ENCODE data around the gene TMEM245.

TMEM245 gene

GRCh38 chr9:109100543-109101201 lies 19.1 kb downstream of the TMEM245 start:
- Histone ChIP-seq H3K4me2 (ENCODE audit: low read length) (no peak overlapping the region), H3K4me1 (ENCODE audit: control insufficient read depth, low read length) (peaks cover 18% of the 10 kb centered on the region)

GRCh38 chr9:109098960-109099308 lies 20.8 kb downstream of the TMEM245 start:
- Histone ChIP-seq H3K27me3 (ENCODE audit: control insufficient read depth, low read length) (no peaks in the 10 kb centered on the region), H3F3A (ENCODE audit: control insufficient read depth, insufficient read depth) (no peaks in the 10 kb centered on the region), H3K27ac (ENCODE audit: low read depth, low read length) (no peak overlapping the region), H3K4me1 (ENCODE audit: control insufficient read depth, low read length) (peaks cover 18% of the 10 kb centered on the region), H3K4me3 (ENCODE audit: low read length) (no peak overlapping the region), H3K79me2 (ENCODE audit: control insufficient read depth, low read length) (peaks cover 98% of the 10 kb centered on the region), H4K20me1 (ENCODE audit: control insufficient read depth, insufficient read depth, low read depth, low read length) (peaks cover 10% of the 10 kb centered on the region; the same call in 1 of the 2 replicates), H3K4me2 (ENCODE audit: low read length) (no peak overlapping the region), H3K9me3 (ENCODE audit: control insufficient read depth, insufficient read depth, low read length) (peaks cover 3% of the 10 kb centered on the region; the same call in 1 of the 2 replicates), H3K9me2 (replicated peaks; ENCODE audit: control insufficient read depth, low read length) (no peaks in the 10 kb centered on the region), H3K36me3 (ENCODE audit: control insufficient read depth, low read length) (peaks cover 83% of the 10 kb centered on the region)
- no peak for TF ChIP-seq EZH2phosphoT487 (IDR thresholded peaks at IDR 0.05; ENCODE audit: borderline replicate concordance, low read length)
- TF ChIP-seq CTCF (IDR thresholded peaks at IDR 0.05; ENCODE audit: low read depth, low read length, poor library complexity, severe bottlenecking) = no peak

More at GRCh38 chr9:109100543-109101201, 19.1 kb downstream of the TMEM245 start:
- Histone ChIP-seq H3K9me3 (ENCODE audit: control insufficient read depth, insufficient read depth, low read length) (peaks cover 3% of the 10 kb centered on the region; the same call in 1 of the 2 replicates), H3F3A (ENCODE audit: control insufficient read depth, insufficient read depth) (no peaks in the 10 kb centered on the region), H3K4me3 (ENCODE audit: low read length) (no peak overlapping the region), H4K20me1 (ENCODE audit: control insufficient read depth, insufficient read depth, low read depth, low read length) (peaks cover 10% of the 10 kb centered on the region; the same call in 1 of the 2 replicates), H3K27ac (ENCODE audit: low read depth, low read length) (no peak overlapping the region), H3K27me3 (ENCODE audit: control insufficient read depth, low read length) (no peaks in the 10 kb centered on the region), H3K36me3 (ENCODE audit: control insufficient read depth, low read length) (peaks cover 80% of the 10 kb centered on the region), H3K9me2 (replicated peaks; ENCODE audit: control insufficient read depth, low read length) (no peaks in the 10 kb centered on the region), H3K79me2 (ENCODE audit: control insufficient read depth, low read length) (peaks cover 98% of the 10 kb centered on the region)
- TF ChIP-seq CTCF (IDR thresholded peaks at IDR 0.05; ENCODE audit: low read depth, low read length, poor library complexity, severe bottlenecking) (no peak), EZH2phosphoT487 (IDR thresholded peaks at IDR 0.05; ENCODE audit: borderline replicate concordance, low read length) (no peak)

- no peaks in the 10 kb centered on the region for H3K9me2 ChIP-seq (replicated peaks; ENCODE audit: control insufficient read depth, low read length)
- TF ChIP-seq EZH2phosphoT487 (IDR thresholded peaks at IDR 0.05; ENCODE audit: borderline replicate concordance, low read length) (no peak), CTCF (IDR thresholded peaks at IDR 0.05; ENCODE audit: low read depth, low read length, poor library complexity, severe bottlenecking) (no peak)
- H3K4me3 ChIP-seq (ENCODE audit: low read length) = no peak overlapping the region
- H3K27ac ChIP-seq (ENCODE audit: low read depth, low read length) = no peak overlapping the region
- peaks cover 3% of the 10 kb centered on the region; the same call in 1 of the 2 replicates for H3K9me3 ChIP-seq (ENCODE audit: control insufficient read depth, insufficient read depth, low read length)
- peaks cover 83% of the 10 kb centered on the region for H3K36me3 ChIP-seq (ENCODE audit: control insufficient read depth, low read length)
- H3K4me1 ChIP-seq (ENCODE audit: control insufficient read depth, low read length) = peaks cover 14% of the 10 kb centered on the region
- H3K4me2 ChIP-seq (ENCODE audit: low read length) = no peak overlapping the region
- peaks cover 98% of the 10 kb centered on the region for H3K79me2 ChIP-seq (ENCODE audit: control insufficient read depth, low read length)
- no peaks in the 10 kb centered on the region for H3F3A ChIP-seq (ENCODE audit: control insufficient read depth, insufficient read depth)
- no peaks in the 10 kb centered on the region for H3K27me3 ChIP-seq (ENCODE audit: control insufficient read depth, low read length)
- peaks cover 10% of the 10 kb centered on the region; the same call in 1 of the 2 replicates for H4K20me1 ChIP-seq (ENCODE audit: control insufficient read depth, insufficient read depth, low read depth, low read length)
These were observed 21.4 kb downstream of the TMEM245 start for GRCh38 chr9:109098171-109098959.

Measured in DOHH2 (cell line).